HepG2 (cell line): ENCODE data around the gene UNG. TPM values are rescaled to one million over a fixed set of nuclear protein-coding genes. Genes with fewer than 3 reads are reported as not detected.
A peak's percentile ranks its signal among the peaks of the same experiment; 100 is the strongest.

ENCODE experiments used
- ARNT ChIP-seq: fragments of 450-650 bp; IDR thresholded peaks from 2 replicates; pipeline ENCODE4 v1.6.1; 2017
- FOSL2 ChIP-seq: sonication (generic); formaldehyde crosslinking; IDR thresholded peaks from 2 replicates; pipeline ENCODE4 v1.4.0; 2020; ENCODE audit warnings: missing genetic modification reagents
- FOXO1 ChIP-seq: sonication (generic); formaldehyde crosslinking; IDR thresholded peaks from 2 replicates; pipeline ENCODE4 v1.4.0; 2020; ENCODE audit warnings: missing genetic modification reagents
- HBP1 ChIP-seq: IDR thresholded peaks from 2 replicates; pipeline ENCODE4 v1.6.1; 2016; ENCODE audit warnings: low read depth, control low read depth
- IRF1 ChIP-seq: sonication (generic); formaldehyde crosslinking; IDR thresholded peaks from 2 replicates; pipeline ENCODE4 v1.4.0; 2020; ENCODE audit warnings: low read depth, mild to moderate bottlenecking, missing genetic modification reagents
- MIER3 ChIP-seq: IDR thresholded peaks from 2 replicates; pipeline ENCODE4 v1.6.1; 2016; ENCODE audit warnings: missing compliant biosample characterization, borderline replicate concordance
- MTA3 ChIP-seq: sonication (generic); formaldehyde crosslinking; IDR thresholded peaks from 2 replicates; pipeline ENCODE4 v1.4.0; 2020; ENCODE audit warnings: missing genetic modification reagents
- NFKB2 ChIP-seq: sonication (generic); formaldehyde crosslinking; IDR thresholded peaks from 2 replicates; pipeline ENCODE4 v1.4.0; 2020; ENCODE audit warnings: missing genetic modification reagents, borderline replicate concordance
- SKI ChIP-seq: fragments of 450-650 bp; IDR thresholded peaks from one replicate; pipeline ENCODE4 v1.6.1; 2018; ENCODE audit warnings: mild to moderate bottlenecking; ENCODE audit not compliant: partially characterized antibody
- SRSF9 ChIP-seq: fragments of 200-400 bp; formaldehyde crosslinking; IDR thresholded peaks from 2 replicates; pipeline ENCODE4 v1.6.1; 2018; ENCODE audit warnings: borderline replicate concordance, mild to moderate bottlenecking, low read depth, low read length; ENCODE audit not compliant: insufficient read depth, poor library complexity, severe bottlenecking
- SSRP1 ChIP-seq: IDR thresholded peaks from 2 replicates; pipeline ENCODE4 v1.6.1; 2016; ENCODE audit warnings: control low read depth
- ZNF251 ChIP-seq: sonication (generic); formaldehyde crosslinking; IDR thresholded peaks from 2 replicates; pipeline ENCODE4 v1.9.0; 2021; ENCODE audit warnings: mild to moderate bottlenecking, missing genetic modification reagents
- ZNF557 ChIP-seq: sonication (generic); formaldehyde crosslinking; IDR thresholded peaks from 2 replicates; pipeline ENCODE4 v1.4.0; 2020; ENCODE audit warnings: missing genetic modification reagents
- ZNF605 ChIP-seq: sonication (generic); formaldehyde crosslinking; IDR thresholded peaks from 2 replicates; pipeline ENCODE4 v1.8.0; 2022; ENCODE audit warnings: mild to moderate bottlenecking, missing genetic modification reagents
- ZNF652 ChIP-seq: IDR thresholded peaks from 2 replicates; pipeline ENCODE4 v1.6.1; 2016; ENCODE audit warnings: low read depth, borderline replicate concordance
- polyA plus RNA-seq, 8 experiments: library from polyadenylated mRNA; depleted of rRNA in 3 of 8; stranded (reverse) in 7 of 8; unstranded in 1 of 8; fragments of >200 nt; fragmentation: Illumina TruSeq in 4 of 8; extraction: Trizol in 4 of 8; gene quantifications; 2 replicates each; pipeline versions ENCODE4 v1.2.1 to v1.2.3, GENCODE V29; 2011 to 2016; ENCODE audit warnings: low read depth in 4 of 8, missing spikeins in 1 of 8, mixed read lengths in 1 of 8; ENCODE audit not compliant: insufficient read depth in 1 of 8
- total RNA-seq, 5 experiments: library from RNA; depleted of rRNA; stranded (reverse); fragments of >200 nt; fragmentation: Illumina TruSeq; extraction: Trizol; gene quantifications; 2 replicates each; pipeline ENCODE4 v1.2.3, GENCODE V29; 2016; ENCODE audit warnings: low read depth in 1 of 5
- TF ChIP-seq, protein P1 (sequence below): sonication (generic); formaldehyde crosslinking; IDR thresholded peaks from 2 replicates; pipeline ENCODE4 v1.5.1; 2020; ENCODE audit warnings: missing genetic modification reagents, mild to moderate bottlenecking, borderline replicate concordance
- TF ChIP-seq, protein P2 (sequence below): sonication (generic); formaldehyde crosslinking; IDR thresholded peaks from 2 replicates; pipeline ENCODE4 v1.8.0; 2022; ENCODE audit warnings: missing genetic modification reagents, mild to moderate bottlenecking, inconsistent platforms, borderline replicate concordance
- TF ChIP-seq, protein P3 (sequence below): IDR thresholded peaks from 2 replicates; pipeline ENCODE4 v1.6.1; 2016; ENCODE audit warnings: missing biosample characterization, missing genetic modification reagents, low read depth
- TF ChIP-seq, protein P4 (sequence below): sonication (generic); formaldehyde crosslinking; conservative IDR thresholded peaks from 2 replicates; pipeline ENCODE4 v1.4.0; 2020; ENCODE audit warnings: missing genetic modification reagents

UNG gene
- total and polyA plus RNA-seq, 2 of the 13 experiments (the other 11 are each of a cell fraction or from before 2014, with no cell fraction given), result 23.3 to 114 TPM

DNA sequence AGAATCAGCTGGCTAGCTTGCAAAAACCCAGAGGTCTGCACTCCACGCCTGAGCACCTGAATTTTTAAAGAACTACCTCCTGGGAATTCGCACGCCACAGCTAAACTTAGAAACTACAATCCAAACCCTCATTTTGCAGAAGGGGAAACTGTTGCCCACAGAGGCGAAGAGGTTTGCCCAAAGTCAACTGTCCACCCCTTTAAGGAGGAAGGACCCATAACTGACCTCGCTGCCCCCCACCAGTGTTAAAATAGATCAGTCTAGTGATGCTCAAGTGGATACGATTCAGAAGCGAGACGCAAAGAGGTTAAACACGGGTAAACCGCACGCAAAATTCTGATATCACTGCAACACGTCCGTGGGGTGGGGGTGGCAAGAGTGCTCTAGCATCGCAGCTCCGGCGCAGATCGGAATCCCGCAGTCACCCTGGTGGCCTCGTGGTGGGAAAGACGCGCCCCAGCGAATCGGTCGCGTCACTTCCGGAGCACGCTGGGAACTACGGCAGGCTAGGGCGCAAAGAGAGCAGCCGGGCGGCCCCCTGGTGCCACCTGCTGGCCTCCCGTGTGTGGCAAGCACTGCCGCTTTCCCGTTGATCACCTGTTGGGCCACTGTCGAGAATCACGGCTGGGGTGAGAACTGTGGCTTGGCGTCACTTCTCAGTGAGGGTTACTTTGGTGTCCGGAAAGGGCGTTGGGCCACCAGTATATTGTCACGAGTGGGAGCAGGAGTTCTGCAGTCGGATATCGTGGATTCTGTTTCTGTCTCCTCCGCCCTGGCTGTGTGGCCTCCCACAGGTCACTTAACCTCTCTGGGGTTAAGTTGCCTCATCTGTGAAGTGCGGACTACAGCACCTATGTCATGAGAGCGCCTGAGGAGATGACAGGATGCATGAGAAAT, 4.1 kb upstream of the UNG start, which contains the start of gene ALKBH2 (continued):
- peak; percentile 98 for TF ChIP-seq ZNF605 (CRISPR knock-in tag)
- TF ChIP-seq ZNF557 (CRISPR knock-in tag), result no peak
- peak; percentile 77 for TF ChIP-seq FOSL2 (CRISPR knock-in tag)
- TF ChIP-seq, protein P1, sequence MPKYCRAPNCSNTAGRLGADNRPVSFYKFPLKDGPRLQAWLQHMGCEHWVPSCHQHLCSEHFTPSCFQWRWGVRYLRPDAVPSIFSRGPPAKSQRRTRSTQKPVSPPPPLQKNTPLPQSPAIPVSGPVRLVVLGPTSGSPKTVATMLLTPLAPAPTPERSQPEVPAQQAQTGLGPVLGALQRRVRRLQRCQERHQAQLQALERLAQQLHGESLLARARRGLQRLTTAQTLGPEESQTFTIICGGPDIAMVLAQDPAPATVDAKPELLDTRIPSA, result peak; percentile 98
- peak; percentile 90; the same call in 1 of the 2 replicates for TF ChIP-seq ZNF251 (CRISPR knock-in tag)
- TF ChIP-seq IRF1 (CRISPR knock-in tag), result 0 out of 2 replicates have a peak, but pooled peaks have one; percentile 74
- peak; percentile 86 for TF ChIP-seq HBP1 (CRISPR knock-in tag)
- TF ChIP-seq SRSF9, result no peak
- TF ChIP-seq, protein P2, sequence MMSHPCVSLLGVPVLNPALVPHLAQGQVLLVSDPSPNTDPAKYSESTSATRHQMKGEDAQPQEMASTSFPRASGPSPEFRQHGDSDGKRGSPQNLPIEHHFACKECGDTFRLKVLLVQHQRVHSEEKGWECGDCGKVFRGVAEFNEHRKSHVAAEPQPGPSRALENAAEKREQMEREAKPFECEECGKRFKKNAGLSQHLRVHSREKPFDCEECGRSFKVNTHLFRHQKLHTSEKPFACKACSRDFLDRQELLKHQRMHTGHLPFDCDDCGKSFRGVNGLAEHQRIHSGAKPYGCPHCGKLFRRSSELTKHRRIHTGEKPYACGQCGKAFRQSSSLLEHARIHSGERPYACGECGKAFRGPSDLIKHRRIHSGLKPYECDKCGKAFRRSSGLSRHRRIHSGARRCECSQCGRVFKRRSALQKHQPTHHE (CRISPR knock-in tag), result peak; percentile 90; the same call in 1 of the 2 replicates
- peak; percentile 98 for TF ChIP-seq NFKB2 (CRISPR knock-in tag)
- TF ChIP-seq ARNT, result no peak
- TF ChIP-seq MIER3 (CRISPR knock-in tag), result peak; percentile 66; the same call in 1 of the 2 replicates
- TF ChIP-seq, protein P3, sequence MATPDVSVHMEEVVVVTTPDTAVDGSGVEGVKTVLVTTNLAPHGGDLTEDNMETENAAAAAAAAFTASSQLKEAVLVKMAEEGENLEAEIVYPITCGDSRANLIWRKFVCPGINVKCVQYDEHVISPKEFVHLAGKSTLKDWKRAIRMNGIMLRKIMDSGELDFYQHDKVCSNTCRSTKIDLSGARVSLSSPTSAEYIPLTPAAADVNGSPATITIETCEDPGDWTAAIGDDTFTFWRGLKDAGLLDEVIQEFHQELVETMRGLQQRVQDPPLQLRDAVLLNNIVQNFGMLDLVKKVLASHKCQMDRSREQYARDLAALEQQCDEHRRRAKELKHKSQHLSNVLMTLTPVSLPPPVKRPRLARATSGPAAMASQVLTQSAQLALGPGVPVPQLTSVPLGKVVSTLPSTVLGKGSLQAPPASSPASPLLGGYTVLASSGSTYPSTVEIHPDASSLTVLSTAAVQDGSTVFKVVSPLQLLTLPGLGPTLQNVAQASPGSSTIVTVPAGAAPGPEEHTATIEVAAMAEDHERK, result peak; percentile 62; the same call in 1 of the 2 replicates
- TF ChIP-seq ZNF652, result no peak; the same call in 1 of the 2 replicates
- TF ChIP-seq FOXO1 (CRISPR knock-in tag), result peak; percentile 76
- TF ChIP-seq, protein P4, sequence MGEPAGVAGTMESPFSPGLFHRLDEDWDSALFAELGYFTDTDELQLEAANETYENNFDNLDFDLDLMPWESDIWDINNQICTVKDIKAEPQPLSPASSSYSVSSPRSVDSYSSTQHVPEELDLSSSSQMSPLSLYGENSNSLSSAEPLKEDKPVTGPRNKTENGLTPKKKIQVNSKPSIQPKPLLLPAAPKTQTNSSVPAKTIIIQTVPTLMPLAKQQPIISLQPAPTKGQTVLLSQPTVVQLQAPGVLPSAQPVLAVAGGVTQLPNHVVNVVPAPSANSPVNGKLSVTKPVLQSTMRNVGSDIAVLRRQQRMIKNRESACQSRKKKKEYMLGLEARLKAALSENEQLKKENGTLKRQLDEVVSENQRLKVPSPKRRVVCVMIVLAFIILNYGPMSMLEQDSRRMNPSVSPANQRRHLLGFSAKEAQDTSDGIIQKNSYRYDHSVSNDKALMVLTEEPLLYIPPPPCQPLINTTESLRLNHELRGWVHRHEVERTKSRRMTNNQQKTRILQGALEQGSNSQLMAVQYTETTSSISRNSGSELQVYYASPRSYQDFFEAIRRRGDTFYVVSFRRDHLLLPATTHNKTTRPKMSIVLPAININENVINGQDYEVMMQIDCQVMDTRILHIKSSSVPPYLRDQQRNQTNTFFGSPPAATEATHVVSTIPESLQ (CRISPR knock-in tag), result no peak; the same call in 1 of the 2 replicates
- peak; percentile 72 for TF ChIP-seq SKI
- TF ChIP-seq SSRP1 (CRISPR knock-in tag), result no peak; the same call in 1 of the 2 replicates
- no peak for TF ChIP-seq MTA3 (CRISPR knock-in tag)
